NCI-H345 (cell line): Measurements from ENCODE around the gene LYSET.
A peak's percentile ranks its signal among the peaks of the same experiment; 100 is the strongest.
"Not testable (repeated sequence)": the region's sequence is repeated elsewhere in the genome, so short reads cannot be mapped to it uniquely, and the experiment has no call there.

Experiments used
- DNase-seq: peaks from one replicate; lab custom pipeline; 2025; lab: John Stamatoyannopoulos, UW

Gene LYSET

DNA sequence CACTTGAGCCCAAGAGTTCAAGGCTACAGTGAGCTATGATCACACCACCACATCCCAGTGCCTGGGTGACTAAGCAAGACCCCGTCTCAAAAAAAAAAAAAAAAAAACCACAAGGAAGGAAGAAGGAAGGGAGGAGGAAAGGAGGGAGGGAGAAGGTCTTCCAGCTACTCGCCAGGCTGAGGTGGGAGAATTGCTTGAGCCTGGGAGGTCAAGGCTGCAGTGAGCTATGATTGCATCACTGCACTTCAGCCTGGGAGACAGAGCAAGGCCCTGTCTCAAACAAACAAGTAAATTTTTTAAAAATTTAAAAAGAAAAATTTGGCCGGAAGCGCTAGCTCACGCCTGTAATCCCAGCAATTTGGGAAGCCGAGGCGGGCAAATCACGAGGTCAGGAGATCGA lies 16.5 kb upstream of the LYSET start:
- DNase-seq, result not testable (repeated sequence)

- DNase-seq, result not testable (repeated sequence)
These were observed 15.5 kb upstream of the LYSET start for GRCh38 chr14:93169619-93170018.

GRCh38 chr14:93170141-93170540 lies 15.0 kb upstream of the LYSET start:
- not testable (repeated sequence) for DNase-seq

GRCh38 chr14:93171376-93171775 lies 13.7 kb upstream of the LYSET start:
- no peak for DNase-seq

DNA sequence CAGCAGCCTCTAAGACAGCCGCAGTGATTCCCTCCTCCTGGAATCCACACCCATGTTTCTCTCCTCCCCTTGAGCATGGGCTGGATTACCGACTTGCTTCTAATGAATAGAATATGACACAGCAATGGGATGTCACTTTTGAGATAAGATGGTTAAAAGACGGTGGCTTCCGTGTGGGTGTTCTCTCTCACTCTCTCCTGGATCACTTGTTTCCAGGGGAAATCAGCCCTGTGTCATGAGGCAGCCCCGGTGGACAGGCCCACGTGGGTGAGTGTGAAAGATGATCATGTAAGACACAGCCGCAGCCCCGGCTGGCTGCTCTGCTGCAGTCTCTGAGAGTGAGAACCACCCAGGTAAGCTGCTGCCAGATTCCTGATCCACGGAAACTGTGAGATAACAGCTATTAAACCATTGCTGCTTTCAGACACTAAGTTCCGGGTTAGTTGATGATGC lies 11.1 kb upstream of the LYSET start:
- DNase-seq, result no peak

GRCh38 chr14:93174731-93175130 lies 10.4 kb upstream of the LYSET start:
- DNase-seq, result not testable (repeated sequence)

- no peak for DNase-seq
These were observed 9.6 kb upstream of the LYSET start for GRCh38 chr14:93175492-93175891.

GRCh38 chr14:93183596-93184317 lies 1.4 kb upstream of the LYSET start:
- no peak for DNase-seq

GRCh38 chr14:93185349-93185720 lies 218 bp downstream of the LYSET start:
- DNase-seq, result no peak

- no peak for DNase-seq
These were observed 1.3 kb downstream of the LYSET start for GRCh38 chr14:93186466-93186865.

DNA sequence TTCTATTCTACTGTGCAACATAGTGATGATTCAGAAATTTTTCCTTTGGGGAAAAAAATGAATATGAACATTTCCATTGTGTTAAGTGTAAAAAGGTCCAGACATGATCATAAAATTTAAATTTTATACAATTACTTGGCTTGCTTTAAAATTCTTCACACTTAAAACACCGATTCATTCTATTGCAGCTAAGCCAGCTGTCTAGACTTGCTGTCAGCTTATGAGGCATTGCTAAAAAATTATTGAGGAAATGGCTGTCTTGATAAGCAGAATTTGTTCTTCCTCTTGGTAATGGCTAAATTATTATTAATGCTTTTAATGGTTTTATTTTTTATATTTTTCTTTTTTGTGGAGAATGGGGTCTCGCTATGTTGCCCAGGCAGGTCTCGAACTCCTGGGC lies 1.8 kb downstream of the LYSET start:
- no peak for DNase-seq

DNA sequence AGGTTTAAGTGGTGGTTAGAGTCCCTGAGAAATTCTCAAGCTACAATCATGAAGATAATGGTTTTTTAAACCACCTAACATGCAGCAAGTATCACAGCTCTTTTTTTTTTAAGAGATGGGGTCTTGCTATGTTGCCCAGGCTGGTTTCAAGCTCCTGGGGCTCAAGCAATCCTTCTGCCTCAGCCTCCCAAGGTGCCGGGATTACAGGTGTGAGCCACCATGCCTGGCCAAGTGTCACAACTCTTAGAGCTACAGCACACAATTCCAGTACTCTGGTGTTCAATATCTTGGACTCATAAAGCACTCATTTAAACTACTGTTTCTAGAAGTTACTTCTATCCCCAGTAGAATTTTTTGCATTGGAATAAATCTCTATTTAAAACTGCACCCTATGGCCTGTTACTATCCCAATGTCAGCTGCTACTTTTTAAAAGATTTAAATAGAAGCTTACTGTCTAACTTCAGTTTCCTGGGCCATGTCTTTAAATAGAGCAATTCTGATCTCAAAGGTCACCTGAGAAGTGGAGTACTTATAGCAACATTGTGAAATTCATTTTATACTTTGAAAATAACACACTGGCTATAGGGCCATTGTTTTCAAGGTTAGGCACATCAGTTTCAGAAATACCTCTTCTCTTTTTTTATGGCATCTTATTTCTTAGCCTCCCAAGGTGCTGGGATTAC lies 10.3 kb downstream of the LYSET start:
- no peak for DNase-seq

GRCh38 chr14:93199031-93199430 lies 13.9 kb downstream of the LYSET start:
- DNase-seq, result no peak

- DNase-seq, result no peak
These were observed 15.4 kb downstream of the LYSET start for GRCh38 chr14:93200553-93200952.

GRCh38 chr14:93201155-93201704 lies 16.1 kb downstream of the LYSET start:
- DNase-seq, result no peak

DNA sequence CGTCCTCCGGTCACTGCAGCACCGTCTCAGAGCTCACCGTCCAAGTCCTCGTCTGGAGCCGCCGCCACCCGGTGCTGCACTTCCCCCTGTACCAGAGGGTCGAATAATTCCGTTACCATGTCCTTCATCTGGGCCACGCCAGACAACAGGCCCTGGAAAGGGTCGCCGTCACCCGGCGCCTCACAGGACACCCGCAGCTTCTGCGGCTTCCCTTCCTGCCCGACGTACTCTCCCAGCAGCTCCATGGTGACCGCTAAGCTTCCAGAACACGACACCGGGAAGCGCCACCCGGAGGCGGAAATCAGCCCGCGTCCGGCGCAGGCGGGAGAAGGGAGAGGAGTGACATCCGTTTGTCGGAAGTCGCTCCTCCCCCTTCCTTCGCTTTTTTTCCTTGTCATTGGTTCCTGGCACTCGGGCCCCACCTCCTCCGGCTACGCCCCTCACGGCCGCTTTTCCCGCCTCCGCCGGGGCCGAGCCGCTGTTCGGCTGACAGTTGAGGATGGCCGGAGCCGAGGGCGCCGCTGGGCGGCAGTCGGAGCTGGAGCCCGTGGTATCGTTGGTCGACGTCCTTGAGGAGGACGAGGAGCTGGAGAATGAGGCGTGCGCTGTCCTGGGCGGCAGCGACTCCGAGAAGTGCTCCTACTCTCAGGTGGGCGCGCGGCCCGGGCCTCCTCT lies 21.8 kb downstream of the LYSET start, which contains the start of the genes GON7 and UBR7:
Gene GON7, minus strand, starts transcription at position 273 of the 675 bp plus-strand sequence. Its CDS starts 28 bp downstream, at position 245.
Gene UBR7, plus strand, starts transcription at position 464 of the 675 bp plus-strand sequence. Its CDS starts 36 bp downstream, at position 500.
- DNase-seq, result peak; percentile 99

DNA sequence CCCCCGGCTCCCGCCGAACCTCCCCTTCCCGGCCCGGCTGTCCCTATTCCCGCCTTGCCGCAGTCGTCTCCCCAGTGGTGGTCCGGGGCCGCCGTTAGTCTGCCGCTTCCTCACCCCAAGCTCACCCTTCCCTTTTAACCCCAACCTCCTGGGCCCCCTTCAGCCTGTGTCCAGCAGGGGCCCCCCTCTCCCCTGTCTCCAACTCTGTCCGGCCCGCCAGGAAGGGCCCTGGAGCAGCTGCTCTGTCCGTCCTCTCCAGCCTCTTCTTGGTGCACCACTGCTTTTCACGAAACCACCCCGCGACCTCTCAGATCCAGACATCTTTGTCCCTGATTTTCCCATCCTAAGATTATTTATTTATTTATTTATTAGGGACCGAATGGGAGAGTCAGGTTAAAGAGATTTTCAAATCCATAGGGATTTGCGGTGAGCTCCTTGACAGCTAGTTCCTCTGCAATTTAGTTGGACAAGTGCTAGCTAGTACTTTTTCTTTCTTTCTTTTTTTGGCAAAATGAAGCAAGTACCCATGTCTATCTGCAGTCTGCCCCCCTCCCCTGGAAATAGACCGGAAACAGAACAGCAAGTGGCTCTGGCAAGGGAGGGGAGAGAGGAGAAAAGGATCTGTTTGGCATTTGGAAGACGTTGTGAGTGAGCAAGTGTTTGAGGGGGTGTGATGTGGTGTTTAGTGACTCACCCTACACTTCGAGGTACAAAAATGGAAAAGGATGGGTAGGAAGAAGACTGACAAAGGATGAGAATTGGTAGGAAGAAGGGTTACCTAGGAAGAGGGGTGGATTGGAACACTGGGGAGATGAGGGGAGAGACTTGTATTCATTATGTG lies 22.6 kb downstream of the LYSET start:
- DNase-seq, result peak; percentile 65

DNA sequence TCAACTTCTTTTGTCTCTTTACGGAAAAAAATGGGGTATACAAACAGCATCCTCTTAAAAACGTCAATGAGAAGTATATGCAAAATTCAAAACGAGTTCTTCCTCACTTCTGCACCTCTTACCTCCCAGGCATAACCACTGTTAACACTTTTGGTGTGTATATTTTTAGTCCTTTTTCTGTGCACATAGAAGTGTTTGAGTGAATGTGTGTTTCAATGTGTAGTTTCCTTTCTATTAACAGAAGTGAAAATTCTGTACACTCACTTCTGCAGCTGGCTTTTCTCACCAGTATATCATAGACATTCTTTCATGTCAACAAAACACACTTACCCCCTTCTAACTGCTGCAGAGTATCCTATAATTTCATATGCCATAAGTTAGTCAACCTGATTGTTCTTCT lies 27.3 kb downstream of the LYSET start:
- no peak for DNase-seq

DNA sequence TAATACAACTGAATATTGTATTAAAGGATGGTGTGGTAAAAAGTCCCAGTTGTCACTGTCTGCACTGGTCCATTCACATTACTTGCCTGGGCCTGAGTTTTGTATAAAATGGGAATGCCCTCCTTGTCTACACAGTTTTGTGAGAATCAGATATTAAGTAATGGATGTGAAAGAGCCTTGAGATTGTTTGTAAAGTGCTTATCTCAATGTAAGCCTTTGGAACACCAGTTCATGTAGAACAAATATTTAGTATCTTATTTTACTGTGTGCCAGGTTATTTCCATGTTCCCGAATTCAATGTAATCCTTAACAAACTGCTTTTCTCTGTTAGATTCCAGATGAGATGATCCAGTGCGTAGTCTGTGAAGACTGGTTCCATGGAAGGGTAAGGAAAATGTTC lies 29.5 kb downstream of the LYSET start:
- DNase-seq, result no peak

DNA sequence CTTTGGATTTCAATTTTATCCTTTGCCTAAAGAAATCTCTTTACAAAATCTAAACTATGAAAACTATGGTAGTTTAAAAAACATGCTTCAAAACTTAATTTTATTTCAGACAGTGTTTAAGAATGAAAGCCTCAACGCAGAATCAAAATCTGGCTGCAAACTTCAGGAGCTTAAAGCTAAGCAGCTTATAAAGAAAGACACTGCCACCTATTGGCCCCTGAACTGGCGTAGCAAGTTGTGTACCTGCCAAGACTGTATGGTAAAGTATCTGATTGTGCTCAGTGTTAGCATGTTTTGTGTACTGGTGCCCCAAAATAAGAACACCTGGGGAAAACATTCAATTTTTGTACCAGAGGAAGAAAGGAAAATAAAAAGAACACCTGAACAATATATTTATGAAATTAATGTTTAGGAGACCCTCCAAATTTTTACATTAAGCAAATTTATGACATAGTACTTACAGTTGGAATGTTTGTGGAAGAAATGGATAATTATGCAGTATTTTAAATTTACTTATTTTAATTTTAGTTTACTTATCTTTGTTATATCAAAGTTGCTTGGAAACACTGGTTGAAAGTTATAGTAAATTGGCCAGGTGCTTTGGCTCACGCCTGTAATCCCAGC lies 34.1 kb downstream of the LYSET start:
- peak; percentile 41 for DNase-seq

GRCh38 chr14:93220509-93220908 lies 35.4 kb downstream of the LYSET start:
- no peak for DNase-seq
